ENCODE data around the gene TMEM150B.
A peak's percentile ranks its signal among the peaks of the same experiment; 100 is the strongest.

The TMEM150B gene

GRCh38 chr19:55285229-55285890 lies 39.8 kb downstream of the TMEM150B start:
- H3K36me3 ChIP-seq (ENCODE audit: control insufficient read depth, insufficient read depth, low read length) = peaks cover 37% of the 10 kb centered on the region
- WGBS, 2 experiments (ENCODE audit: insufficient coverage in 2 of 2) = 71 to 75% methylated on average over 10 to 15 of the region's 18 CpGs
- peak overlapping the region; percentile 50 for H3K4me3 ChIP-seq (ENCODE audit: extremely low read depth, insufficient read depth, low read length, poor library complexity, severe bottlenecking)
- no peaks in the 10 kb centered on the region for H3K9me3 ChIP-seq (ENCODE audit: control insufficient read depth, low read length)
- peaks cover 14% of the 10 kb centered on the region for H3K4me1 ChIP-seq (ENCODE audit: control insufficient read depth, insufficient read depth, low read length, poor library complexity, severe bottlenecking)
- peak overlapping the region; percentile 16 for H3K27ac ChIP-seq (ENCODE audit: low read depth, low read length, severe bottlenecking)

GRCh38 chr19:55284405-55285058 lies 40.6 kb downstream of the TMEM150B start:
- Histone ChIP-seq H3K4me1 (ENCODE audit: control insufficient read depth, insufficient read depth, low read length, poor library complexity, severe bottlenecking) (peaks cover 14% of the 10 kb centered on the region), H3K4me3 (ENCODE audit: extremely low read depth, insufficient read depth, low read length, poor library complexity, severe bottlenecking) (peak overlapping the region; percentile 50), H3K9me3 (ENCODE audit: control insufficient read depth, low read length) (no peaks in the 10 kb centered on the region), H3K27ac (ENCODE audit: low read depth, low read length, severe bottlenecking) (peak overlapping the region; percentile 5), H3K36me3 (ENCODE audit: control insufficient read depth, insufficient read depth, low read length) (peaks cover 30% of the 10 kb centered on the region)
- 21 to 30% methylated on average over 2 to 4 of the region's 16 CpGs for whole genome bisulfite sequencing, 2 experiments (ENCODE audit: insufficient coverage in 2 of 2)

GRCh38 chr19:55283548-55284377 lies 41.4 kb downstream of the TMEM150B start, which contains the start of gene BRSK1:
BRSK1 (plus strand) TSS chr19:55283997; CDS start chr19:55284443, 446 bp downstream.
- Histone ChIP-seq H3K36me3 (ENCODE audit: control insufficient read depth, insufficient read depth, low read length) (peaks cover 22% of the 10 kb centered on the region), H3K27ac (ENCODE audit: low read depth, low read length, severe bottlenecking) (peak within 1 kb of the TSS; percentile 36), H3K4me3 (ENCODE audit: extremely low read depth, insufficient read depth, low read length, poor library complexity, severe bottlenecking) (peak within 1 kb of the TSS; percentile 50), H3K9me3 (ENCODE audit: control insufficient read depth, low read length) (no peaks in the 10 kb centered on the region), H3K4me1 (ENCODE audit: control insufficient read depth, insufficient read depth, low read length, poor library complexity, severe bottlenecking) (peaks cover 14% of the 10 kb centered on the region)
- 21 to 59% methylated on average over 5 to 14 of the region's 44 CpGs for WGBS, 2 experiments (ENCODE audit: insufficient coverage in 2 of 2)

- Histone ChIP-seq H3K36me3 (ENCODE audit: control insufficient read depth, insufficient read depth, low read length) (peaks cover 20% of the 10 kb centered on the region), H3K27ac (ENCODE audit: low read depth, low read length, severe bottlenecking) (peak within 1 kb of the TSS; percentile 85), H3K4me1 (ENCODE audit: control insufficient read depth, insufficient read depth, low read length, poor library complexity, severe bottlenecking) (peaks cover 7% of the 10 kb centered on the region), H3K9me3 (ENCODE audit: control insufficient read depth, low read length) (no peaks in the 10 kb centered on the region), H3K4me3 (ENCODE audit: extremely low read depth, insufficient read depth, low read length, poor library complexity, severe bottlenecking) (peak within 1 kb of the TSS; percentile 61)
- WGBS, 2 experiments (ENCODE audit: insufficient coverage in 2 of 2) = 3 to 6% methylated on average over 34 to 50 of the region's 52 CpGs
These were observed 45.1 kb downstream of the TMEM150B start, which contains the start of gene HSPBP1 for GRCh38 chr19:55279770-55280643. HSPBP1 (minus strand) TSS chr19:55280110; CDS start chr19:55279608, 502 bp downstream.

- H3K4me3 ChIP-seq (ENCODE audit: extremely low read depth, insufficient read depth, low read length, poor library complexity, severe bottlenecking) = peak overlapping the region; percentile 61
- no peaks in the 10 kb centered on the region for H3K9me3 ChIP-seq (ENCODE audit: control insufficient read depth, low read length)
- peak overlapping the region; percentile 85 for H3K27ac ChIP-seq (ENCODE audit: low read depth, low read length, severe bottlenecking)
- peaks cover 25% of the 10 kb centered on the region for H3K36me3 ChIP-seq (ENCODE audit: control insufficient read depth, insufficient read depth, low read length)
- peaks cover 4% of the 10 kb centered on the region for H3K4me1 ChIP-seq (ENCODE audit: control insufficient read depth, insufficient read depth, low read length, poor library complexity, severe bottlenecking)
- 1 to 2% methylated on average over 18 to 22 of the region's 23 CpGs for WGBS, 2 experiments (ENCODE audit: insufficient coverage in 2 of 2)
These were observed 45.8 kb downstream of the TMEM150B start for GRCh38 chr19:55279340-55279739.

GRCh38 chr19:55278391-55279135 lies 46.6 kb downstream of the TMEM150B start:
- H3K4me3 ChIP-seq (ENCODE audit: extremely low read depth, insufficient read depth, low read length, poor library complexity, severe bottlenecking) = peak overlapping the region; percentile 61
- H3K27ac ChIP-seq (ENCODE audit: low read depth, low read length, severe bottlenecking) = no peak overlapping the region
- H3K4me1 ChIP-seq (ENCODE audit: control insufficient read depth, insufficient read depth, low read length, poor library complexity, severe bottlenecking) = peaks cover 4% of the 10 kb centered on the region
- WGBS, 2 experiments (ENCODE audit: insufficient coverage in 2 of 2) = 90 to 94% methylated on average over 10 of the region's 13 CpGs
- peaks cover 30% of the 10 kb centered on the region for H3K36me3 ChIP-seq (ENCODE audit: control insufficient read depth, insufficient read depth, low read length)
- H3K9me3 ChIP-seq (ENCODE audit: control insufficient read depth, low read length) = no peaks in the 10 kb centered on the region

- H3K4me1 ChIP-seq (ENCODE audit: control insufficient read depth, insufficient read depth, low read length, poor library complexity, severe bottlenecking) = peaks cover 4% of the 10 kb centered on the region
- H3K9me3 ChIP-seq (ENCODE audit: control insufficient read depth, low read length) = no peaks in the 10 kb centered on the region
- no peak overlapping the region for H3K27ac ChIP-seq (ENCODE audit: low read depth, low read length, severe bottlenecking)
- peaks cover 38% of the 10 kb centered on the region for H3K36me3 ChIP-seq (ENCODE audit: control insufficient read depth, insufficient read depth, low read length)
- no peak overlapping the region for H3K4me3 ChIP-seq (ENCODE audit: extremely low read depth, insufficient read depth, low read length, poor library complexity, severe bottlenecking)
- WGBS, 2 experiments (ENCODE audit: insufficient coverage in 2 of 2) = 85 to 89% methylated on average over 11 to 17 of the region's 17 CpGs
These were observed 47.6 kb downstream of the TMEM150B start for GRCh38 chr19:55277494-55277893.

- Histone ChIP-seq H3K9me3 (ENCODE audit: control insufficient read depth, low read length) (no peaks in the 10 kb centered on the region), H3K4me1 (ENCODE audit: control insufficient read depth, insufficient read depth, low read length, poor library complexity, severe bottlenecking) (peaks cover 4% of the 10 kb centered on the region), H3K36me3 (ENCODE audit: control insufficient read depth, insufficient read depth, low read length) (peaks cover 44% of the 10 kb centered on the region), H3K27ac (ENCODE audit: low read depth, low read length, severe bottlenecking) (no peak overlapping the region), H3K4me3 (ENCODE audit: extremely low read depth, insufficient read depth, low read length, poor library complexity, severe bottlenecking) (no peak overlapping the region)
- 96 to 98% methylated on average over 13 of the region's 15 CpGs for WGBS, 2 experiments (ENCODE audit: insufficient coverage in 2 of 2)
These were observed 48.3 kb downstream of the TMEM150B start for GRCh38 chr19:55276720-55277430.
